ENCODE data around the gene UBL7. TPM values are rescaled to one million over a fixed set of nuclear protein-coding genes. Genes with fewer than 3 reads are reported as not detected.

UBL7 gene
- total RNA-seq, 1 donor from 2014 or later, result 22.1 TPM

DNA sequence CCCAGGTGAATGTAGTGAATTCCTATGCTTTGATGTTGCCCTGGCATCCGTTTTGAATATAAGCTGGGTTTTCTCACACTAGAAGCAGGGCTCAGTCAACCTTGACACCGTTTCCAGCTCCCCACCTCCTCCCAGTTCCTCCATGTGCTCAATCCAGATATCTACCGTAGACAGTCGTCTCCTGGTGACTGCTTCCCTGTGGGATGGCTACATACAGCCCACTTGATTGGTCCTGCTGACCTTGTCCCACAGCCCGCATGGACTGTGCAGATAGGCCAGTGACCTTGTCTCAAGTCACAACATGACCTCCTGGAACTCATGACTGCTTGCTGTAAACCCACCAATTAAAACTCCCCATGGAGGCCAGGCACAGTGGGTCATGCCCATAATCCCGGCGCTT is 35.3 kb downstream of the UBL7 start:
- FAIRE-seq (no peak), DNase-seq (ENCODE audit: low read depth) (no peak)
- Histone ChIP-seq H3K27me3 (ENCODE audit: control insufficient read depth, insufficient read depth, low read length) (no peaks in the 10 kb centered on the region), H3K36me3 (ENCODE audit: control insufficient read depth, insufficient read depth, low read length) (peaks cover 4% of the 10 kb centered on the region), H3K4me3 (ENCODE audit: low read depth, low read length) (no peak overlapping the region)
- TF ChIP-seq, protein P1, sequence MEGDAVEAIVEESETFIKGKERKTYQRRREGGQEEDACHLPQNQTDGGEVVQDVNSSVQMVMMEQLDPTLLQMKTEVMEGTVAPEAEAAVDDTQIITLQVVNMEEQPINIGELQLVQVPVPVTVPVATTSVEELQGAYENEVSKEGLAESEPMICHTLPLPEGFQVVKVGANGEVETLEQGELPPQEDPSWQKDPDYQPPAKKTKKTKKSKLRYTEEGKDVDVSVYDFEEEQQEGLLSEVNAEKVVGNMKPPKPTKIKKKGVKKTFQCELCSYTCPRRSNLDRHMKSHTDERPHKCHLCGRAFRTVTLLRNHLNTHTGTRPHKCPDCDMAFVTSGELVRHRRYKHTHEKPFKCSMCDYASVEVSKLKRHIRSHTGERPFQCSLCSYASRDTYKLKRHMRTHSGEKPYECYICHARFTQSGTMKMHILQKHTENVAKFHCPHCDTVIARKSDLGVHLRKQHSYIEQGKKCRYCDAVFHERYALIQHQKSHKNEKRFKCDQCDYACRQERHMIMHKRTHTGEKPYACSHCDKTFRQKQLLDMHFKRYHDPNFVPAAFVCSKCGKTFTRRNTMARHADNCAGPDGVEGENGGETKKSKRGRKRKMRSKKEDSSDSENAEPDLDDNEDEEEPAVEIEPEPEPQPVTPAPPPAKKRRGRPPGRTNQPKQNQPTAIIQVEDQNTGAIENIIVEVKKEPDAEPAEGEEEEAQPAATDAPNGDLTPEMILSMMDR (IDR thresholded peaks at IDR 0.05; ENCODE audit: insufficient read depth, low read length, severe bottlenecking), result no peak

DNA sequence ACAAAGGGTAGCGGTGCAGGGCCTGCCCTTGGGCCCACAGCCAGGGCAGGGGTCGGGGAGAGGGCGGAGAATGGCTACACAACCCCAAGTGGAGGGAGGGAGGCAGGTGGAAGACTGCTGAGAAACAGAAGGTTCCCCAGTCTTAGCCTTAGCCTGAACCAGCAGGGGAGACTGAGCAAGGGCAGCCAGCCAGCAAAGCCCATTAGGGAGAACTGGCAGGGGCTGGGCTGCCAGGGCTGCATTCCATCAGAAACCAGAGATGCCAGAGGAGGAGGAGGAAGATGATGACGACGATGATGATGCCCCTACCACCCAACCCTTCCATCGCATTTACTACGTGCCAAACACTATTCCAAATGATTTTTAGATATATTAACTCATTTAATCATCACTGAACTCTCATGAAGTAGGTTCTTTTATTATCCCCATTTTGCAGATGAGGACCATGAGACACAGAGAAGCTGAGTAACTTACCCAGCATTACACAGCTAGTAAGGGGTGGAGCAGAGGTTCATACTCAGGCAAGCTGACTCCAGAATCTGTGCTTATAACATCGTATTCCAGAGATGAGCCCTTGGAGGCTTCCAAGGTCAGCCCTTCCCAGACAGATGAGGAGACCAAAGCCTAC is 35.9 kb downstream of the UBL7 start:
- FAIRE-seq, result no peak
- TF ChIP-seq, protein P1 (IDR thresholded peaks at IDR 0.05; ENCODE audit: insufficient read depth, low read length, severe bottlenecking), result no peak
- DNase-seq (ENCODE audit: low read depth), result no peak
- Histone ChIP-seq H3K4me3 (ENCODE audit: low read depth, low read length) (no peak overlapping the region), H3K36me3 (ENCODE audit: control insufficient read depth, insufficient read depth, low read length) (peaks cover 4% of the 10 kb centered on the region), H3K27me3 (ENCODE audit: control insufficient read depth, insufficient read depth, low read length) (no peaks in the 10 kb centered on the region)

DNA sequence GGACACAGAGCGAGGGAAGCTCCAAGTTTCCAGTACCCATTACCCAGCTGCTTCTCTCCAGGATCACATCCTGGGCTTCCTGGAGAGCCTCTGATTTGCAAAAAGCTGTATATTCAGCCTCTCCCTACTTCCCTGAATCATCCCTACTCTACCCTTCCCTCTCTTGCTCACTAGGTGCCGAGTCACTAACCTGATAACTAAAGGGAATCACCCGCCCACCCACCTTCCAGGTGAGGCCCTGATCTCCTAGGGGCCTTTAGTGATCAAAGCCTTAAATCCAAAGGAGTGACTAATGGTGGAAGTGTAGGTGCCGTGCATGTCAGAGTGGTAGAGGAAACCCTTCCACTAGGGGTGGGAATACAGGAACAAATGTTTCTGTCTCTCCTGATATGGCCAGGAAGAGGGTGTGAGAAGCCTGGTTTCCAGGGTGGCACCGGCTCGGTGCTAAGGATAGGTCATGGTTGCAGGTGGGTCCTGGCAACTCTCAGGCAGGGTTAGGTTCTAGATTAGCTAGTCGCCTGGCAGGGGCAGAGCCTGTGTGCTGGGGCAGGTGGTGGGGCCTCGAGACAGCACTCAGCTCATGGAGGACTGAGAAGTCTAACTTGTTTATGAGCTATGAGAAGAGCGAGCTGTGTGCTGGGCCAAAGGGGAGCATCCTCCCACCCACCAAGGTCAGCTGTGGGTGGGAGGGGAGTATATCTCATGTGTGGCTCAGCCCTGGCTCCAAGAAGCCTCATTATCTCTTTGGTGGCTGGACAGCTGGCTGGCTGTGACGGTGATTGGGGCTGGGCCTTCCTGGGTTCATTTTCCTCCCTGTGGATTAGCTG is 37.3 kb downstream of the UBL7 start:
- no peak overlapping the region for H3K4me3 ChIP-seq (ENCODE audit: low read depth, low read length)

DNA sequence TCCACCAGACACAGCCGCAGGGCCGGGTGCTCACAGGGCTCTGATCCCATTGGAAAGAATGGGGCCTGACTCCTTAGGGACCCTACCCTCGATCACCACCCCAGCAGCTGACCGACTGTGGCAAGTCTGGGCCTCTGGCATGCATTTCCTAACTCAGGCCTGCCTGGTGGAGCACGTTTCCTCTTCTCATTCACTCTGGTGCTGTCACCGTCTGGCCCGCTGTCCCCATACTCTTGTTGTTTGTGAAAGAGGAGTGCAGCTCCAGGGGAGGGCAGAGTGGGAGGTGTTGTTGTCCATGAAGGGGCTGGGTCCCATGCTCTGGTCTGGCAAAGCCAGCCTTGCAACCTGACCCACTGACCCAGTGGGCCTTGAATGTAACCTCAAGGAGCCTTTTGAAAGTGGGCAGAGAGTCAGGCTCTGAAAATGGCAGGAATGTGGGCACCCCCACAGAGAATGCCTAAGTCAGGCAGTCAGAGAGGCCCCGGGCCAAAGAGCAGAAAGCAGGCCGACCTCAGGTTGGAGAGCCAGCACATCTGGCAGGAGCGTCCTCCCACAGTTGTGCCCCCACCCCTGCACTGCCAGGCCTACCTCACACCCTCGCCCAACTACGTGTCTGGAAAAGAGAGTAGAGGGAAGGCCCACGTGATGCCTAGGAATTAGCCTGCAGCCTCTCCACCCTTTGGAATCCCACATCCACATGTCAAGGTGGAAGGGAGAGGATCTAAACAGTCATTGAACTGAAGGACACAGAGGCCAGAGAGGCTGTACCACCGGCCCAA is 38.1 kb downstream of the UBL7 start:
- Histone ChIP-seq H3K36me3 (ENCODE audit: control insufficient read depth, insufficient read depth, low read length) (peaks cover 4% of the 10 kb centered on the region), H3K27me3 (ENCODE audit: control insufficient read depth, insufficient read depth, low read length) (no peaks in the 10 kb centered on the region), H3K4me3 (ENCODE audit: low read depth, low read length) (no peak overlapping the region)
- no peak for FAIRE-seq
- TF ChIP-seq, protein P1 (IDR thresholded peaks at IDR 0.05; ENCODE audit: insufficient read depth, low read length, severe bottlenecking), result no peak
- DNase-seq (ENCODE audit: low read depth), result peak; percentile 71

More for the DNA sequence above, 37.3 kb downstream of the UBL7 start:
- DNase-seq (ENCODE audit: low read depth), result peak; percentile 95
- TF ChIP-seq, protein P1 (IDR thresholded peaks at IDR 0.05; ENCODE audit: insufficient read depth, low read length, severe bottlenecking), result no peak
- Histone ChIP-seq H3K36me3 (ENCODE audit: control insufficient read depth, insufficient read depth, low read length) (peaks cover 4% of the 10 kb centered on the region), H3K27me3 (ENCODE audit: control insufficient read depth, insufficient read depth, low read length) (no peaks in the 10 kb centered on the region)
- FAIRE-seq, result no peak

DNA sequence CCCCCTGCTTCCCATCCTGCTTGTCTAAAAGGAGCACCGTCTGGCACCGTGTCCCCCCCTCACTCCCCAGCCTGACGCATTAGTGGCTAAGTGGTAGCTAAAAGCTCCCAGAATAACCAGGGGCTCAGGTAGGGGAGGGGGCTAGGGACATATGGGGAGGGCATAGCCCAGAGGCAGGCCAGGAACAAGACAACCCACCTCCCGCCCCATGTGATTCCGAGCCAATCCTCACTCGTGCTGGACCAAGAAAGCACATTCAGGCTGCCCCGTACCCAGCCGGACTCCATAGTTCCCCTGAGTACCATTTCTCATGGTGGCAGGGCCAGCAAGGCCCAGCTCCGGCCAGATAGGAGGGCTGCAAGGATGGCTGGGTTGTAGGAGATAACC is 38.7 kb downstream of the UBL7 start:
- Histone ChIP-seq H3K36me3 (ENCODE audit: control insufficient read depth, insufficient read depth, low read length) (peaks cover 4% of the 10 kb centered on the region), H3K4me3 (ENCODE audit: low read depth, low read length) (no peak overlapping the region), H3K27me3 (ENCODE audit: control insufficient read depth, insufficient read depth, low read length) (no peaks in the 10 kb centered on the region)
- TF ChIP-seq, protein P1 (IDR thresholded peaks at IDR 0.05; ENCODE audit: insufficient read depth, low read length, severe bottlenecking), result no peak
- FAIRE-seq, result no peak
- DNase-seq (ENCODE audit: low read depth), result no peak
